ENCODE data around the gene RMDN2.

RMDN2 gene

GRCh38 chr2:37984589-37984988, 59.5 kb downstream of the RMDN2 start:
- Histone ChIP-seq H3K9me3 (ENCODE audit: insufficient read depth, low read length) (no peaks in the 10 kb centered on the region), H4K20me1 (ENCODE audit: low read depth, low read length) (no peaks in the 10 kb centered on the region), H3K27ac (ENCODE audit: low read depth, low read length) (no peak overlapping the region), H3K27me3 (ENCODE audit: low read length) (no peaks in the 10 kb centered on the region), H3K9ac (ENCODE audit: low read length) (no peak overlapping the region), H3K36me3 (ENCODE audit: low read length) (no peaks in the 10 kb centered on the region), H3K79me2 (ENCODE audit: insufficient read depth, low read length) (no peaks in the 10 kb centered on the region), H3K4me3 (ENCODE audit: insufficient read depth, low read length, poor library complexity, severe bottlenecking) (no peak overlapping the region), H2AFZ (ENCODE audit: low read depth, low read length, severe bottlenecking) (no peak overlapping the region), H3F3A (ENCODE audit: insufficient read depth) (no peaks in the 10 kb centered on the region), H3K9me2 (replicated peaks; ENCODE audit: insufficient read depth, low read length) (no peaks in the 10 kb centered on the region), H3K4me2 (ENCODE audit: low read depth, low read length, poor library complexity, severe bottlenecking) (no peak overlapping the region)
- TF ChIP-seq CTCF (IDR thresholded peaks at IDR 0.05; ENCODE audit: insufficient read depth, low read length, poor library complexity, severe bottlenecking): no peak
- no peak for TF ChIP-seq EZH2phosphoT487 (conservative IDR thresholded peaks at IDR 0.05; ENCODE audit: low read length)

- H3K9me3 ChIP-seq (ENCODE audit: insufficient read depth, low read length): no peaks in the 10 kb centered on the region
- H3K9ac ChIP-seq (ENCODE audit: low read length): no peak overlapping the region
- H3K27me3 ChIP-seq (ENCODE audit: low read length): no peaks in the 10 kb centered on the region
- no peaks in the 10 kb centered on the region for H3F3A ChIP-seq (ENCODE audit: insufficient read depth)
- no peak overlapping the region for H3K4me2 ChIP-seq (ENCODE audit: low read depth, low read length, poor library complexity, severe bottlenecking)
- H4K20me1 ChIP-seq (ENCODE audit: low read depth, low read length): no peaks in the 10 kb centered on the region
- H3K79me2 ChIP-seq (ENCODE audit: insufficient read depth, low read length): no peaks in the 10 kb centered on the region
- no peak overlapping the region for H3K27ac ChIP-seq (ENCODE audit: low read depth, low read length)
- no peak overlapping the region for H2AFZ ChIP-seq (ENCODE audit: low read depth, low read length, severe bottlenecking)
- no peak for TF ChIP-seq CTCF (IDR thresholded peaks at IDR 0.05; ENCODE audit: insufficient read depth, low read length, poor library complexity, severe bottlenecking)
- TF ChIP-seq EZH2phosphoT487 (conservative IDR thresholded peaks at IDR 0.05; ENCODE audit: low read length): no peak
- H3K36me3 ChIP-seq (ENCODE audit: low read length): no peaks in the 10 kb centered on the region
- no peaks in the 10 kb centered on the region for H3K9me2 ChIP-seq (replicated peaks; ENCODE audit: insufficient read depth, low read length)
- no peak overlapping the region for H3K4me3 ChIP-seq (ENCODE audit: insufficient read depth, low read length, poor library complexity, severe bottlenecking)
These were observed 60.2 kb downstream of the RMDN2 start for GRCh38 chr2:37985333-37985732.

GRCh38 chr2:37987098-37987775, 62.1 kb downstream of the RMDN2 start:
- TF ChIP-seq EZH2phosphoT487 (conservative IDR thresholded peaks at IDR 0.05; ENCODE audit: low read length) (no peak), CTCF (IDR thresholded peaks at IDR 0.05; ENCODE audit: insufficient read depth, low read length, poor library complexity, severe bottlenecking) (no peak)
- Histone ChIP-seq H3K9me3 (ENCODE audit: insufficient read depth, low read length) (no peaks in the 10 kb centered on the region), H3K27ac (ENCODE audit: low read depth, low read length) (no peak overlapping the region), H3K4me2 (ENCODE audit: low read depth, low read length, poor library complexity, severe bottlenecking) (no peak overlapping the region), H4K20me1 (ENCODE audit: low read depth, low read length) (no peaks in the 10 kb centered on the region), H3K9me2 (replicated peaks; ENCODE audit: insufficient read depth, low read length) (no peaks in the 10 kb centered on the region), H3F3A (ENCODE audit: insufficient read depth) (no peaks in the 10 kb centered on the region), H3K4me3 (ENCODE audit: insufficient read depth, low read length, poor library complexity, severe bottlenecking) (no peak overlapping the region), H3K27me3 (ENCODE audit: low read length) (no peaks in the 10 kb centered on the region), H3K36me3 (ENCODE audit: low read length) (no peaks in the 10 kb centered on the region), H3K79me2 (ENCODE audit: insufficient read depth, low read length) (no peaks in the 10 kb centered on the region), H3K9ac (ENCODE audit: low read length) (no peak overlapping the region), H2AFZ (ENCODE audit: low read depth, low read length, severe bottlenecking) (no peak overlapping the region)
